ENCODE data around the gene SLC8A2. TPM values are rescaled to one million over a fixed set of nuclear protein-coding genes. Genes with fewer than 3 reads are reported as not detected.

Gene SLC8A2
- total and polyA plus RNA-seq, 10 of the 15 experiments (the other 5 are each of a cell fraction or from before 2014, with no cell fraction given), result not detected

DNA sequence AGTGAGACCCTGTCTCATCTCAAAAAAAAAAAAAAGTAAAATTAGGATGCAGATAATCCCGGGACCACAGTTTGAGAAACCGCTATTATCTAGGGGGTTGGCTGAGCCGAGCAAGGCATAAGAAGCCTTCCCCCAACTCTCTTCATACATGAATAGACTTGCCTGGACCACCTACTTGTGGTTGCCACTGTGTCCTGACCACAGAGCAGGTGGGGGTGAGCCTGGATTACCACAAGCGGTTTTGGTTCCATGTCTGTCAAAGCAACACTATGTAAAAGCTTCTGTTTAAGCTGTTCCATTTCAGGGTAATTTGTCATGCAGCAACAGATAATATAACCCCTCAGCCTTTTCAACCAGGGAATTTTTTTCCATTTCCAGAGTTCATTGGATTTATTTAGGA, 46.4 kb upstream of the SLC8A2 start (continued):
- TF ChIP-seq, protein P1, sequence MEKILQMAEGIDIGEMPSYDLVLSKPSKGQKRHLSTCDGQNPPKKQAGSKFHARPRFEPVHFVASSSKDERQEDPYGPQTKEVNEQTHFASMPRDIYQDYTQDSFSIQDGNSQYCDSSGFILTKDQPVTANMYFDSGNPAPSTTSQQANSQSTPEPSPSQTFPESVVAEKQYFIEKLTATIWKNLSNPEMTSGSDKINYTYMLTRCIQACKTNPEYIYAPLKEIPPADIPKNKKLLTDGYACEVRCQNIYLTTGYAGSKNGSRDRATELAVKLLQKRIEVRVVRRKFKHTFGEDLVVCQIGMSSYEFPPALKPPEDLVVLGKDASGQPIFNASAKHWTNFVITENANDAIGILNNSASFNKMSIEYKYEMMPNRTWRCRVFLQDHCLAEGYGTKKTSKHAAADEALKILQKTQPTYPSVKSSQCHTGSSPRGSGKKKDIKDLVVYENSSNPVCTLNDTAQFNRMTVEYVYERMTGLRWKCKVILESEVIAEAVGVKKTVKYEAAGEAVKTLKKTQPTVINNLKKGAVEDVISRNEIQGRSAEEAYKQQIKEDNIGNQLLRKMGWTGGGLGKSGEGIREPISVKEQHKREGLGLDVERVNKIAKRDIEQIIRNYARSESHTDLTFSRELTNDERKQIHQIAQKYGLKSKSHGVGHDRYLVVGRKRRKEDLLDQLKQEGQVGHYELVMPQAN (conservative IDR thresholded peaks at IDR 0.05), result no peak

DNA sequence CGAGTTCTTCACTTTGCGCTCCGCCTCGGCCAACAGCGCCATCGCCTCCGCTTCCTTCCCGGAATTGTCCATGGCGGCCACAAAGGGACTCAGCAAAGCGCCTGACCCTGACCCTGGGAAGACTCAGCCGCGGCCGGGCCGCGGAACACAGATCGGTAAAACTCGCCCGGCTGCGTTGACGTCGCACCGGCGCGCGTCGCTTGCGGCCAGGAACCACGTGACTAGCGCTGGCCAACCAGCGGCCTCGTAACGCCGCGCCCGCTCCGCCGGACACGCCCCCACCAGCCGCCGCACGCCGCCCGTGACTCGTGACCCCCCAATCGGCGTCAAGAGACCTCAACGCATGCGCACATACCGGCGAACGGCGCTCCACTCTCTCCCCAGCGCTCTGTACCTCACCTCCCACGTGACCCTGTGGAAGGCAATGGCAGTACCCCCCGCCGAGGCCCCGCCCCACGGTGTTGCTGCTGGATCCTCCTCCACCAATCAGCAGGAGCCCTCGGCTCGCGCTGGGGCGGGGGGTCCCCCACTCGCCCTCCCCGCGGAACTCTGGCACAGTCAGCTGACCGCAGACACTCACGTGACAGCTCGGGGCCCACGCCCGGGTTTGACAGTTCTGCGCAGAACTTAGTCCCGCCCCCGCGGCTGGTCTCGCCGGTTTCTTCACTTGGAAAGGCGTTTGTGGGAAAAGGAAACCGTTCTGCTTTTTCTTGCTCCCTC, 43.3 kb upstream of the SLC8A2 start, which contains the start of gene NAPA:
TSS of gene NAPA (minus strand) at position 195 of the 720 bp plus-strand sequence. CDS start at position 72, 123 bp downstream.
- H3K4me3 ChIP-seq, result peak within 1 kb of the TSS; percentile 84
- no peaks in the 10 kb centered on the region for H3K27me3 ChIP-seq (replicated peaks in 1 of 2; ENCODE audit: control insufficient read depth in 2 of 2, insufficient read depth in 2 of 2, low read length in 1 of 2)
- H3K79me2 ChIP-seq (ENCODE audit: control insufficient read depth, insufficient read depth, low read length), result peaks cover 48% of the 10 kb centered on the region
- peak within 1 kb of the TSS; percentile 70 for H2AFZ ChIP-seq (ENCODE audit: control insufficient read depth, low read depth, low read length)
- H4K20me1 ChIP-seq (ENCODE audit: control insufficient read depth, insufficient read depth), result no peaks in the 10 kb centered on the region; the same call in 1 of the 2 replicates
- intact Hi-C loops (cut with micrococcal nuclease; ENCODE audit: unreplicated experiment), result loop anchor here (1.0 to 10.0 kb wide), 6 partner anchors 30 to 583 kb away; partner anchors contain the start of gene KPTN
- BruUV-seq (replicated peaks), result no TSS peak
- FAIRE-seq (peak; percentile 90), ATAC-seq (peak; percentile 95), DNase-seq (ENCODE audit: low read depth, low spot score) (peak; percentile 99)
- ChIA-PET RAD21 (ENCODE audit: unreplicated experiment) (interaction anchor here (0.6 to 1.6 kb wide), 10 partner anchors 25 to 188 kb away, joined by 3 to 12 read pairs (median 4); partner anchors contain the start of gene KPTN), CTCF (interaction anchor here (0.7 to 2.2 kb wide), 18 partner anchors 8 to 192 kb away, joined by 3 to 24 read pairs (median 5); partner anchors contain the start of genes DHX34 and KPTN), SMC1A (ENCODE audit: uncharacterized antibody, unreplicated experiment) (interaction anchor here (1.0 to 2.4 kb wide), 4 partner anchors 30 to 96 kb away, joined by 4 to 10 read pairs (median 6); partner anchors contain the start of gene KPTN), POLR2A (interaction anchor here (0.9 to 2.4 kb wide), 6 partner anchors 8 to 93 kb away, joined by 3 to 12 read pairs (median 5); partner anchors contain the start of gene KPTN)
- H3K4me1 ChIP-seq (ENCODE audit: control insufficient read depth, insufficient read depth, low read length), result peaks cover 40% of the 10 kb centered on the region
- peak within 1 kb of the TSS; percentile 98 for H3K27ac ChIP-seq (ENCODE audit: control insufficient read depth, insufficient read depth)
- H3K36me3 ChIP-seq (ENCODE audit: control insufficient read depth in 2 of 2, insufficient read depth in 2 of 2, low read length in 1 of 2), result peaks cover 0 to 4% of the 10 kb centered on the region in 2 experiments; a peak in 1 of 4 replicates
- no peaks in the 10 kb centered on the region; the same call in 2 of the 3 replicates for H3K9me3 ChIP-seq (replicated peaks; ENCODE audit: control insufficient read depth, insufficient read depth, low read length)
- peak within 1 kb of the TSS; percentile 100 for H3K9ac ChIP-seq (ENCODE audit: control insufficient read depth, insufficient read depth, low read length)
- H3K4me2 ChIP-seq (ENCODE audit: control insufficient read depth, insufficient read depth), result peak within 1 kb of the TSS; percentile 78
- in situ Hi-C loops (cut with MboI), result no loop called here
- 1% methylated on average over 76 of the region's 78 CpGs for WGBS (ENCODE audit: insufficient coverage, insufficient replicate concordance, low lambda C conversion rate, missing lambda C conversion rate)
- TF ChIP-seq SPI1 (IDR thresholded peaks at IDR 0.05; ENCODE audit: borderline replicate concordance, insufficient read depth, low read depth, low read length) (peak; percentile 43; the same call in 1 of the 2 replicates), ZNF274 (IDR thresholded peaks at IDR 0.05; ENCODE audit: insufficient read depth, insufficient read length) (no peak), FOS (IDR thresholded peaks at IDR 0.05; ENCODE audit: borderline replicate concordance, extremely low read depth, insufficient read length) (peak; percentile 34), DPF2 (IDR thresholded peaks at IDR 0.05) (no peak; the same call in 1 of the 2 replicates), TCF12 (IDR thresholded peaks at IDR 0.05; ENCODE audit: low read depth, low read length) (peak; percentile 18; the same call in 1 of the 2 replicates), CBFB (IDR thresholded peaks at IDR 0.05; ENCODE audit: low read depth) (peak; percentile 77), RAD21 (IDR thresholded peaks at IDR 0.05; ENCODE audit: insufficient read depth, low read depth, low read length) (peak; percentile 60), RUNX3 (IDR thresholded peaks at IDR 0.05; ENCODE audit: low read length) (peak; percentile 85)
- TF ChIP-seq, protein P2, sequence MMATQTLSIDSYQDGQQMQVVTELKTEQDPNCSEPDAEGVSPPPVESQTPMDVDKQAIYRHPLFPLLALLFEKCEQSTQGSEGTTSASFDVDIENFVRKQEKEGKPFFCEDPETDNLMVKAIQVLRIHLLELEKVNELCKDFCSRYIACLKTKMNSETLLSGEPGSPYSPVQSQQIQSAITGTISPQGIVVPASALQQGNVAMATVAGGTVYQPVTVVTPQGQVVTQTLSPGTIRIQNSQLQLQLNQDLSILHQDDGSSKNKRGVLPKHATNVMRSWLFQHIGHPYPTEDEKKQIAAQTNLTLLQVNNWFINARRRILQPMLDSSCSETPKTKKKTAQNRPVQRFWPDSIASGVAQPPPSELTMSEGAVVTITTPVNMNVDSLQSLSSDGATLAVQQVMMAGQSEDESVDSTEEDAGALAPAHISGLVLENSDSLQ (IDR thresholded peaks at IDR 0.05), result peak; percentile 78
- TF ChIP-seq, protein P3, sequence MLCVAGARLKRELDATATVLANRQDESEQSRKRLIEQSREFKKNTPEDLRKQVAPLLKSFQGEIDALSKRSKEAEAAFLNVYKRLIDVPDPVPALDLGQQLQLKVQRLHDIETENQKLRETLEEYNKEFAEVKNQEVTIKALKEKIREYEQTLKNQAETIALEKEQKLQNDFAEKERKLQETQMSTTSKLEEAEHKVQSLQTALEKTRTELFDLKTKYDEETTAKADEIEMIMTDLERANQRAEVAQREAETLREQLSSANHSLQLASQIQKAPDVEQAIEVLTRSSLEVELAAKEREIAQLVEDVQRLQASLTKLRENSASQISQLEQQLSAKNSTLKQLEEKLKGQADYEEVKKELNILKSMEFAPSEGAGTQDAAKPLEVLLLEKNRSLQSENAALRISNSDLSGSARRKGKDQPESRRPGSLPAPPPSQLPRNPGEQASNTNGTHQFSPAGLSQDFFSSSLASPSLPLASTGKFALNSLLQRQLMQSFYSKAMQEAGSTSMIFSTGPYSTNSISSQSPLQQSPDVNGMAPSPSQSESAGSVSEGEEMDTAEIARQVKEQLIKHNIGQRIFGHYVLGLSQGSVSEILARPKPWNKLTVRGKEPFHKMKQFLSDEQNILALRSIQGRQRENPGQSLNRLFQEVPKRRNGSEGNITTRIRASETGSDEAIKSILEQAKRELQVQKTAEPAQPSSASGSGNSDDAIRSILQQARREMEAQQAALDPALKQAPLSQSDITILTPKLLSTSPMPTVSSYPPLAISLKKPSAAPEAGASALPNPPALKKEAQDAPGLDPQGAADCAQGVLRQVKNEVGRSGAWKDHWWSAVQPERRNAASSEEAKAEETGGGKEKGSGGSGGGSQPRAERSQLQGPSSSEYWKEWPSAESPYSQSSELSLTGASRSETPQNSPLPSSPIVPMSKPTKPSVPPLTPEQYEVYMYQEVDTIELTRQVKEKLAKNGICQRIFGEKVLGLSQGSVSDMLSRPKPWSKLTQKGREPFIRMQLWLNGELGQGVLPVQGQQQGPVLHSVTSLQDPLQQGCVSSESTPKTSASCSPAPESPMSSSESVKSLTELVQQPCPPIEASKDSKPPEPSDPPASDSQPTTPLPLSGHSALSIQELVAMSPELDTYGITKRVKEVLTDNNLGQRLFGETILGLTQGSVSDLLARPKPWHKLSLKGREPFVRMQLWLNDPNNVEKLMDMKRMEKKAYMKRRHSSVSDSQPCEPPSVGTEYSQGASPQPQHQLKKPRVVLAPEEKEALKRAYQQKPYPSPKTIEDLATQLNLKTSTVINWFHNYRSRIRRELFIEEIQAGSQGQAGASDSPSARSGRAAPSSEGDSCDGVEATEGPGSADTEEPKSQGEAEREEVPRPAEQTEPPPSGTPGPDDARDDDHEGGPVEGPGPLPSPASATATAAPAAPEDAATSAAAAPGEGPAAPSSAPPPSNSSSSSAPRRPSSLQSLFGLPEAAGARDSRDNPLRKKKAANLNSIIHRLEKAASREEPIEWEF (IDR thresholded peaks at IDR 0.05; ENCODE audit: insufficient replicate concordance, low read depth, low read length), result no peak
